ENCODE measurements around the gene IP6K1. TPM values are rescaled to one million over a fixed set of nuclear protein-coding genes. Genes with fewer than 3 reads are reported as not detected.

Gene IP6K1
- total RNA-seq, 1 donor from 2014 or later: 14.6 TPM

DNA sequence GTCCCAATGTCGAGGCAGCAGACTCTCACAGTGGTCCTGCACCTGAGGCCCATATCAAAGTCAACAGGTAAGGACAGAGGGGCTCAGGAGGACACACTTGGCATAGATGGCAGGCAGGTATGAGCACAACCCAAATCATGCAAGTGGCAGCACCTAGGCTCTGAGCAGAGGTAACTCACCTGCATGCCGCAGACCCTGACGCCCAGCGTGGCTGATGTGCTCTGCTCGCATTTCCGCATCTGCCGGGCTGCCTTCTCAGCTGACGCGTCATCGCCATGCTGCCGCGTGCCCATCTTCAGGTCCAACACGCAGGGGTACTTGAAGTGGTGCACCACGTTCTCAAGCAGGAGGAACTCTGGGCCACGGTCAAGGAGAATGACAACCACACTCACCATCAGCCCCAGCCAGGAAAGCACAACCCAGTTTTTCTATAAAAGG lies 58.4 kb downstream of the IP6K1 start:
- no peak for DNase-seq (ENCODE audit: low spot score)

DNA sequence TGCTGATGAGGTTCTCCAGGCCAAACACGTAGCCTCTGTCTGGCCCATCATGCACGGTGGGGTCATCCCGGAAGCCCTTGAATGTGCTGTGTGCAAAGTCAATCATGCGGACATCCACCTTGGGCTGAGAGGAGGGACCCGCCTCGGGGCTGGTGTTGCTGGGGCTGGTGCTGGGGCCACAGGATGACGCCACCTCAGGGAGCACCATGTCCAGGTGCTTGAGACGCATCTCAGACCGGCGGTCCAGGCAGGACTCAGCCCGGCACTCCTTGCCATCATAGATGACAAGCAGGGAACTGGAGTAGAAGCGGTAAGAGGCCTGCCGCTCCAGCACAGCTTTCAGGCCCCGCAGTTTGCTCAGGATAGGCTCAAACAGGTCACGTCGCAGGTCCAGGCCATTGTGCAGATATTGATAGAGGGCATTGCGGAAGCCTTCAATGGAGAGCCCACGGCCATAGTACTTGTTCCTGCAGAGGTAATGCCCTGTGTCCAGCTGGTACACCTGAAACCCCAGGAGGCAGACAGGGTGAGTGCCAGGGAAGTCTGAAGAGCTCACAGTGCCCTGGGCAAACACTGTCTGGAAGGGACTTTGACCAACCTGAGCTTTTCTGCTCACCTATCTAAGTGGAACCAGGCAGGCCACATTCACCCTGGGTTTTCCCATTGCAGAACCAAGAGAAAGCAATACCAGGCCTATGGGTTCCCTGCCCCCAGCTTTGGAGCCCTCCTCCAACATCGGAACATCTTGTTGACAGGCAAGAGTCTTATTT lies 59.0 kb downstream of the IP6K1 start:
- peak; percentile 66 for DNase-seq (ENCODE audit: low spot score)

More for the DNA sequence above, 58.4 kb downstream of the IP6K1 start:
- ATAC-seq: no peak

DNA sequence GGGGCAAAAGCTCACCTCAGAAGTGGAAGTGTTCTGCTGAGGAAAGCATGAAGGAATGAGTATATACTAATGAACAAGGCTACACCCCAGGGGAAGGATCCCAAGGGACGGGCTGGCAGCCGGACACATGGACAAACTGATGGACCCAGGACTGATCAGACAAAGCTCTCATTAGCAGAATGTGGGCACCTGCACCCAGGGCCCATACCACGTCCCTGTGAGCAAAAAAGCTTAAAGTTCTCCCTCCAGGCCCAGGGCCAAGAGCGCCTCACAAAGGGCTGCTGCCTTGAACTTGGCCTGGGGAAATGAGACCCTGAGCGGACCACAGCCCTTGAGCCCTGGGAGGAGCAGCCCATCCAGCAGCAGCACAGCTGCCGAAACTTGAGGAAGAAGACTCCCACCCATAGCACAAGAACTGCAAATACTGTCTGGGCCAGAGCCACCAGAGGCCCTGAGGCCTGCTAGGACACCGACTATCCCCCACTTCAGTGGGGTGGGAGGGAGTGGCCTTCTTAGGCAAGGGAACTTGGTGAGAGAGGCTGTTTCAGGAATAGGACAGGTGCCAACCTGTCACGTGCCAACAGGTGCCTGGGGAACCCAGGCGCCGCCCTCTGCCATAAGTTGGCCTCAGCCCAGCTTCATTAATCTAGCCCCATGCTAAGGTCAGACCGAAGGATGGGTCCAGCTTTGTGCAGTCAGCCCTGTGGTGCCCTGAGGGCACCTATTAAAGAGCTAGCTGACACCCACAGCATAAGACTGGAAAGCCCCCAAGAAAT lies 60.2 kb downstream of the IP6K1 start:
- DNase-seq (ENCODE audit: low spot score) (peak; percentile 48), ATAC-seq (no peak)

More for the DNA sequence above, 59.0 kb downstream of the IP6K1 start:
- ATAC-seq: peak; percentile 50

GRCh38 chr3:49724586-49724985 lies 61.8 kb downstream of the IP6K1 start:
- DNase-seq (ENCODE audit: low spot score) (peak; percentile 57), ATAC-seq (no peak)

DNA sequence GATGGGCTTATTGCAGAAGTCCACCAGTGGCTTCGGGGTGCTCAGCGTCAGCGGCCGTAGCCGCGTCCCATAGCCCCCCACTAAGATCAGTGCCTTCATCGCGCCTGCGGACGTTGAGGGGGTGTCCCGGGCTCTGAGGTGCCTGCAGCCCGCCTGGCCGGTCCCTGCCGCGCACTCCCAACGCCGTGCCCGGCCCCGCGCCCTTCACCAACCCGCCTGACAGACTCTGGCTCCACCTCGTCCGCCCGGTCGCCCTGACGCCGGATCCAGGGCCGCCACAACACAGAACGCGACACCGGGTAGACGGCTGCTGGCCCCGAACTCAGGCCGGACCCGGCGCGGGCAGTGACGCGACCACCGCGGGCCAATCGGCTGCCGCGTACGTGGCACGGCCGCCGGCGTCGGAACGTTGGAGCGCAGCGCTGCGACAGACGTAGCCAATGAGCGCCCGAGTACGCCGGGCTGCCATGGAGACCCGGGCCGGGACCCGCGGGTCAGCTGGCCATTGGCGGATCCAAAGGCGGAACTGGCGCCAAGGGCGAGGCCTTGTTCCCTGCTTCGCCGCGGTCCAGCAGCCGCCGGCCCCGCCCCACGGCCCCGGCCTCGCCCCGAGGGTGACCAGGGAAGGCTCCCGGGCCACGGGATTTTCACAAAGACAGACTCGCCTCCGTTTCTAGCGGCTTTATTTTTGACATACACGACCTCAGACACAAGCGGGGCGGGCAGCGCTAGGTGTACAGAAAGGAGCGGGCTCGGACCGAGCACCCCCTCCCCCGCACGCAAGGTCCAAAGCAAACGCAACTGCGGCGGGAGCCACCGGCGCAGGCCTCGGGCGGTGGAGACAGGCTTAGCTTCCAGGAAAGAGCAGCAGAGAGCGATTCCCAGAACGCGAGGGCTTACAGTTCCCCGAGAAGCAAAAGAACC lies 62.5 kb downstream of the IP6K1 start, which contains the start of gene GMPPB:
GMPPB (minus strand) TSS at position 324 of the 924 bp plus-strand sequence; CDS start at position 99, 225 bp downstream.
- ATAC-seq (peak; percentile 76), DNase-seq (ENCODE audit: low spot score) (peak; percentile 98)

DNA sequence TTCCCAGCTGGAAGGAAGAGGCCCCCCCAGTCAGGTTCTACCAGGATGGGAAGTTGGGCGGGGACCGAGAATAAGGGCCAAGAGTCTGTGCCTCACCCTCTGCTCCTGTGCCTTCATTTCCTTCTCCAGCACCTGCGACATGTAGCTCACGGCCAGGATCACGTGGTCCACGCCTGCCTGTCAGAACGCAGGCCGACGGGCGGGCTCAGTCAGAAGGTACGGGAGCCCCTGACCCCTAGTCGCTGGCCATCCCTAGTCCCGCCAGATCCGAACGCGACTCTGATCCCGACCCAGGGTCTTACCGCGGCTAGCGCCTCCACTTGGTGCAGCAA lies 63.1 kb downstream of the IP6K1 start:
- DNase-seq (ENCODE audit: low spot score) (peak; percentile 76), ATAC-seq (peak; percentile 30)

- no peak for DNase-seq (ENCODE audit: low spot score)
- ATAC-seq: no peak
These were observed 63.4 kb downstream of the IP6K1 start for GRCh38 chr3:49722896-49723295.

DNA sequence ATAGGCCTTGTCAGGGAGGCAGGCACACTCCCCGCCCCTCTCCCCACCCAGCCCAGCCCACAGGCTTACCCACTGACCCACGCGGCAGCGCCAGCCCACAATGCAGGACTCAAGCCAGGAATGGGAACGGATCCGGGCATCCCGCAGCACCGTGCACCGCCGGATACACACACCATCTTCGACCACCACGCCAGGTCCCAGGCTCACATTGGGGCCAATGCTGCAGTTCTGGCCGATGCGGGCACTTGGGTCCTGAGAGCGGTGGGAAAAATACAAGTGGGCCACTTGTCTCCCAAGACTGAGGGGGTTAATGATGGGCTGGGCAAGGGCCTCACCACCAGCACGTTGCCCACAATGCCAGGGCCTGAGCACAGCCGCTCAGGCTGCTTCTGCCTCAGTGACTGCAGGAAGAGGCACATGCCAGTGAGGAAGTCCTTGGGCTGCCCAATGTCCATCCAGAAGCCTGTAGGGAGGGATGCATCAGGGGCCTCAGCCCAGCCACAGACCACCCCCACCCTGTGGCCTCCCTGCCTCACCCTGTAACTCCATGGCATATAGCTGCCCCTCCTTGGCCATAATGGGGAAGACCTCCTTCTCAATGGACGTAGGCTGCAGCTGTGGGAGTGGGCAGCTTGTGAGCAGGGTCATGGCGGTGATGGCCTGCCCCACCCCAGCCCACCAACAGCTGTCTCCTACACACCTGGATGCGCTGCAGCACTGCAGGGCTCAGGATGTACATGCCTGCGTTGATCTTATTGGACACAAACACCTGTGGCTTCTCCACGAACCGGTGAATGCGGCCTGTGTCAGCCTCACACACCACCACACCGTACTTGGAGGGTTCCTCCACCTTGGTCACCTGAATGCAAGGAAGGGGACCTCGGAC lies 64.2 kb downstream of the IP6K1 start:
- ATAC-seq: no peak
- peak; percentile 52 for DNase-seq (ENCODE audit: low spot score)

DNA sequence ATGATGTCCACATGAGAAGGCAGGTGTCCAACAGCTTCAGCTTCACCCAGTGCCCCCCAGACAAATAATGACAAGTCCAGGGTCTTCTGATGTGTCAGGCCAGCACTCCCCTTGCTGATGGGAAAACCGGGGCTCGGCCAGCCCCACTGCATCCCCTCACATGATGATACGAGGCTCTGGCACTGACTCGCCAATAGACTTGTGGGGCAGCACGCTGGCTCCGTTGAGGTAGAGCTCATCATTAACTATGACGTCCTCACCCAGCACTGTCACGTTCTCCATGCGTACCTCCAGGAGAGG lies 64.8 kb downstream of the IP6K1 start:
- ATAC-seq (no peak), DNase-seq (ENCODE audit: low spot score) (peak; percentile 46)

DNA sequence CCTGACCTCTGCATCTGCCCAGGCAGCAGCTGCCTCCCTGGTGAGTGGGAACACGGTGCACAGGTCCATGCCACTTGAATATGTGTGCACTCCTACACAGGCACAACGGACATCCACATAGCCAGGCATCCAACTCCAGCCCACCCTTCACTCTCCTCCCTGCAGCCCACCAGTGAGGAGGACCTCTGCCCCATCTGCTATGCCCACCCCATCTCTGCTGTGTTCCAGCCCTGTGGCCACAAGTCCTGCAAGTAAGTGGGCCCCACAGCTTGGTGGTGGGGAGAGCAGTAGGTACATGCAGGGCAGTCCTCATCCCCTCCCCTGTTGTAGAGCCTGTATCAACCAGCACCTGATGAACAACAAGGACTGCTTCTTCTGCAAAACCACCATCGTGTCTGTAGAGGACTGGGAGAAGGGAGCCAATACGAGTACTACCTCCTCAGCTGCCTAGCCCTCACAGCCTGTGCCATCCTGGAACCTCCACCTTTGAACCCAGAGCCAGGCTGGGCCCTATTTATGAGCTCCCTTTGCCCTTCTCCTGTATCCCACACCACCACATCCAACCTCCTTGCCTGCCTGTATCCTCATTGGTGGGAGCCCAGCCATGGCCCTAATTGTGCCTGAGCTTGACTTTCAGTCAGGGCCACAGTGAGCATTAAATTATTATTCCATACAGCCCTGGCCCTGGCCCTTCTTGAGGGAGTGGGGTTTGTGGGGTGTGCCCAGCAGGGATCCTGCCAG lies 65.3 kb downstream of the IP6K1 start:
- DNase-seq (ENCODE audit: low spot score) (peak; percentile 46), ATAC-seq (no peak)

GRCh38 chr3:49719214-49719884 lies 67.0 kb downstream of the IP6K1 start, which contains the start of gene AMIGO3:
Gene AMIGO3 (minus strand): TSS chr3:49719684. CDS start chr3:49719465, 219 bp downstream.
- DNase-seq (ENCODE audit: low spot score) (peak; percentile 92), ATAC-seq (peak; percentile 61)

DNA sequence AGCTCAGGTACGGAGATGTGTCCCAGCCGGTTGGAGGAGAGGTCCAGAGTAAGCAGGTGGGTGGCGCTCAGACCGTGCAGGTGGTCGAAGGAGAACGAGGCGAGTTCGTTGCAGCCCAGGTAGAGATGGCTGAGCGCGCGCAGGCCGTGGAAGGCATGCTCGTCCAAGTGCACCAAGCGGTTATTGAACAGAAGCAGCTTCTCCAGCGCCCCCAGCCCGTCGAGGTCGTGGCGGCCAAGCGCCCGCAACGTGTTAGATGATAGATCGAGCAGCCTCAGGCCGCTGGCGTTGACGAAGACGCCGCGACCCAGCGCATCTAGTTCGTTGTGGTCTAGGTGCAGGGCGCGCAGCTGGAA lies 67.5 kb downstream of the IP6K1 start:
- DNase-seq (ENCODE audit: low spot score): no peak
- ATAC-seq: no peak

GRCh38 chr3:49717959-49718857 lies 68.1 kb downstream of the IP6K1 start:
- ATAC-seq (no peak), DNase-seq (ENCODE audit: low spot score) (peak; percentile 54)

- DNase-seq (ENCODE audit: low spot score) (peak; percentile 45), ATAC-seq (no peak)
These were observed 69.0 kb downstream of the IP6K1 start for GRCh38 chr3:49717211-49717958.

- DNase-seq (ENCODE audit: low spot score) (no peak), ATAC-seq (no peak)
These were observed 69.6 kb downstream of the IP6K1 start for GRCh38 chr3:49716691-49717210.

DNA sequence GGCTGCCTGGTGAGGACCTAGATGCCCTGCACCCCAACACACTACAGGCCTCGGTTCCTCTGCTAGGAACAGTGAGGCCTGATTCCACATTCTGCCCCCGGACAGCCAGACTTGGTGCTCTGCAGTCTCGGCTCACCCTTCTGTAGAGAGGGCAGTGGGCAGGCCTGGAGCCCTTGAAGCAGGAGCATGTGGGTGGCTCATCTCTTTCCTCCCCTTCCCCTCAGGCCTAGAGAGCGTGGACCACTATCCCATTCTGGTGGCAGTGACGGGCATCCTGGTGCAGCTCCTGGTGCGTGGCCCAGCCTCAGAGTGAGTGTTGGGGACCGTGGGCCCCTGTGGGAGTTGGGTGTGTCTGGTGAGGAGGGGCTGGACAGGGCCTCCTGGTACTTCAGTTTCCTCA lies 70.2 kb downstream of the IP6K1 start:
- DNase-seq (ENCODE audit: low spot score) (no peak), ATAC-seq (no peak)

DNA sequence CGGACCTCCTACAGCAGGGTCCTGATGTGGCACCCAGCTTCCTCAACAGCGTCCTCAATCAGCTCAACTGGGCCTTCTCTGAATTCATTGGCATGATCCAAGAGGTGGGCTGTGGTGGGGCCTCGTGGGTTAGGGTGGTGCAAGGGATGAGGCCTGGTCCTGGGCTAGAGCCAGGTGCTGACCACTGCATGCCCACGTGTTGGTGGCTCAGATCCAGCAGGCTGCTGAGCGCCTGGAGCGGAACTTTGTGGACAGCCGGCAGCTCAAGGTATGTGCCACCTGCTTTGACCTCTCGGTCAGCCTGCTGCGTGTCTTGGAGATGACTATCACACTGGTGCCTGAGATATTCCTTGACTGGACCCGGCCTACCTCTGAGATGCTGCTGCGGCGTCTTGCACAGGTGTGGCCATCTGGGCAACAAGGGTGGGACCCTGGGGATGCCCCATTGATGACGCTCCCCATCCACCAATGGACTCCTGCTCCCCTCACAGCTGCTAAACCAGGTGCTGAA lies 70.7 kb downstream of the IP6K1 start:
- ATAC-seq: no peak
- peak; percentile 49 for DNase-seq (ENCODE audit: low spot score)

All from left lobe of liver (tissue), 2 donors.